Heart left ventricle (tissue), 16 donors: ENCODE measurements around the gene GRIA3. TPM values are rescaled to one million over a fixed set of nuclear protein-coding genes. Genes with fewer than 3 reads are reported as not detected.
A peak's percentile ranks its signal among the peaks of the same experiment; 100 is the strongest.

ENCODE experiments used
- ATAC-seq, 4 donors: fragments of 200-7000 bp; cut with Tn5 transposase; one replicate each; pipeline ENCODE4 v1.9.1; 2020 to 2022; ENCODE audit warnings: moderate library complexity in 4 of 4, mild to moderate bottlenecking in 3 of 4, moderate number of reproducible peaks in 1 of 4
- DNase-seq, 5 donors: peaks; one replicate each; pipeline ENCODE4 v3.0.0-alpha.2; 2020
- H3K27ac ChIP-seq, 12 donors: fragments of 200-600 bp; sonication (generic) in 4 of 12; one replicate each; pipeline versions ENCODE4 v1.5.0 to v1.8.0; 2016 to 2022; ENCODE audit warnings: mild to moderate bottlenecking in 2 of 12
- H3K27me3 ChIP-seq, 9 donors: fragments of 200-600 bp; sonication (generic) in 2 of 9; one replicate each; pipeline versions ENCODE4 v1.5.1 to v1.8.0; 2016 to 2022; ENCODE audit warnings: mild to moderate bottlenecking in 3 of 9
- H3K36me3 ChIP-seq, 9 donors: fragments of 200-600 bp; sonication (generic) in 2 of 9; one replicate each; pipeline versions ENCODE4 v1.5.0 to v1.8.0; 2018 to 2022; ENCODE audit warnings: mild to moderate bottlenecking in 2 of 9
- H3K4me1 ChIP-seq, 12 donors: fragments of 200-600 bp; sonication (generic) in 4 of 12; one replicate each; pipeline versions ENCODE4 v1.5.0 to v1.8.0; 2016 to 2022; ENCODE audit warnings: mild to moderate bottlenecking in 3 of 12
- H3K4me3 ChIP-seq, 12 donors: fragments of 200-600 bp; sonication (generic) in 4 of 12; one replicate each; pipeline versions ENCODE4 v1.5.0 to v1.8.0; 2017 to 2022; ENCODE audit warnings: mild to moderate bottlenecking in 9 of 12, moderate library complexity in 4 of 12
- H3K9me3 ChIP-seq, 12 donors: fragments of 200-600 bp; sonication (generic) in 4 of 12; one replicate each; pipeline versions ENCODE4 v1.5.0 to v1.8.0; 2016 to 2022; ENCODE audit warnings: mild to moderate bottlenecking in 1 of 12
- CTCF ChIP-seq, 12 donors: fragments of 200-600 bp; sonication (generic) in 4 of 12; IDR thresholded peaks; one replicate each; pipeline versions ENCODE4 v1.5.0 to v1.8.0; 2018 to 2022; ENCODE audit warnings: antibody characterized with exemption in 12 of 12, mild to moderate bottlenecking in 5 of 12
- POLR2A ChIP-seq, 2 donors: fragments of 450-650 bp; IDR thresholded peaks; one replicate each; pipeline ENCODE4 v1.6.1; 2017; ENCODE audit warnings: antibody characterized with exemption in 2 of 2, mild to moderate bottlenecking in 2 of 2, moderate library complexity in 2 of 2
- WGBS, 4 donors: extraction: QIAGEN DNeasy Blood & Tissue Kit in 2 of 4; methylation state at CpG; one replicate each; pipeline versions ENCODE4 v1.1.5 to v1.1.7; 2013 to 2018; 5-methylcytosine and 5-hydroxymethylcytosine counted together
- intact Hi-C, 10 donors: fragments of 100-400 bp; cut with DNase I; formaldehyde crosslinking; loops; one replicate each; pipeline versions ENCODE4 v1.11.1 to v1.14.2; 2022
- polyA plus RNA-seq, 2 donors: library from polyadenylated mRNA; stranded (reverse); fragments of 200-250 nt; gene quantifications; one replicate each; pipeline ENCODE4 v1.2.3, GENCODE V29; 2013
- total RNA-seq, 9 donors: library from RNA; depleted of rRNA in 2 of 9; stranded (reverse); fragments of >200 nt in 2 of 9; fragmentation: NEBNext Ultra II Directional in 3 of 9; extraction: Animal tissue kit (Norgen Biotek cat#: 25700) in 3 of 9; gene quantifications; one replicate each; pipeline versions ENCODE4 v1.1.0 to v1.2.4, GENCODE V29; 2016 to 2023
- donor health status: ischemic (EF 13 %, LVEDD 7.1; RV severe dilation, severe dysfunction).
- donor health status: healthy with polysubstance abuse.
- donor health status: DM: no; HTN: yes; CAD: no.
- donor health status: DM: no; HTN: no; CAD: no.
- donor health status: ischemic (EF 25% LVEDD 6.9; RV normal size, moderate dysfunction).
- donor health status: ischemic (EF 25% LVEDD 5.7; RV mildly dilated, moderate dysfunction).
- donor health status: healthy.
- donor health status: DM: yes; HTN: yes; CAD: no.
- donor health status: ischemic (EF 35%, LVEDD 5.7; RV mildly dilated, moderate dysfunction).
- donor health status: nonischemic (EF 11% LVEDD 7.7; RV severe dilation, severe dysfunction).
- donor health status: DM: yes; HTN: yes; CAD: no.
- donor health status: PGD.
- donor health status: ischemic (EF 29% LVEDD 5.4; RV normal size, mild dysfunction).
- donor health status: nonischemic (EF 23%, LVEDD 6.1; RV moderate dilation, normal function).

GRIA3 gene
- total and polyA plus RNA-seq, 11 donors = 0.07 to 12.9 (median 1.00) TPM

GRCh38 chrX:123481913-123482851 is 298.1 kb downstream of the GRIA3 start:
- 40 to 52% (median 43%) methylated on average over 11 of the region's 11 CpGs for WGBS, 4 donors
- H3K36me3 ChIP-seq = no peaks in the 10 kb centered on the region
- H3K4me3 ChIP-seq = peak overlapping the region in 1 of 12 donors; percentile 1
- no peaks in the 10 kb centered on the region for H3K27me3 ChIP-seq
- intact Hi-C loops = no loop called here
- ATAC-seq (peak; percentile 63 to 82 (median 80)), DNase-seq (no peak)
- no peak for TF ChIP-seq CTCF (IDR thresholded peaks at IDR 0.05)
- TF ChIP-seq POLR2A (IDR thresholded peaks at IDR 0.05) = no peak
- peak overlapping the region in 7 of 12 donors; percentile 14 to 71 (median 49) for H3K27ac ChIP-seq
- no peaks in the 10 kb centered on the region for H3K9me3 ChIP-seq
- peaks cover 0 to 7% (median 0%) of the 10 kb centered on the region in 12 donors for H3K4me1 ChIP-seq

GRCh38 chrX:123486297-123486696 is 302.2 kb downstream of the GRIA3 start:
- Histone ChIP-seq H3K27ac (peak overlapping the region in 1 of 12 donors; percentile 6), H3K27me3 (no peaks in the 10 kb centered on the region), H3K4me3 (no peak overlapping the region), H3K36me3 (no peaks in the 10 kb centered on the region), H3K9me3 (no peaks in the 10 kb centered on the region), H3K4me1 (peaks cover 0 to 7% (median 0%) of the 10 kb centered on the region in 12 donors)
- TF ChIP-seq CTCF (IDR thresholded peaks at IDR 0.05) = no peak
- no peak for TF ChIP-seq POLR2A (IDR thresholded peaks at IDR 0.05)
- intact Hi-C loops = no loop called here
- DNase-seq (no peak), ATAC-seq (no peak)
- 50 to 89% (median 78%) methylated on average over 2 of the region's 2 CpGs for WGBS, 4 donors

GRCh38 chrX:123487236-123487635 is 303.2 kb downstream of the GRIA3 start:
- intact Hi-C loops = no loop called here
- Histone ChIP-seq H3K4me1 (peaks cover 0 to 3% (median 0%) of the 10 kb centered on the region in 12 donors), H3K27me3 (no peaks in the 10 kb centered on the region), H3K9me3 (no peaks in the 10 kb centered on the region), H3K27ac (no peak overlapping the region), H3K4me3 (no peak overlapping the region), H3K36me3 (no peaks in the 10 kb centered on the region)
- ATAC-seq (no peak), DNase-seq (no peak)
- 69 to 88% (median 74%) methylated on average over 1 of the region's 1 CpG for WGBS, 4 donors
- TF ChIP-seq CTCF (IDR thresholded peaks at IDR 0.05) = no peak
- TF ChIP-seq POLR2A (IDR thresholded peaks at IDR 0.05) = no peak

GRCh38 chrX:123487669-123488068 is 303.6 kb downstream of the GRIA3 start:
- no peak overlapping the region for H3K4me3 ChIP-seq
- DNase-seq (no peak), ATAC-seq (no peak)
- no peaks in the 10 kb centered on the region for H3K9me3 ChIP-seq
- peaks cover 0 to 2% (median 0%) of the 10 kb centered on the region in 12 donors for H3K4me1 ChIP-seq
- intact Hi-C loops = no loop called here
- H3K27ac ChIP-seq = no peak overlapping the region
- WGBS, 4 donors = 58 to 85% (median 76%) methylated on average over 3 of the region's 3 CpGs
- no peak for TF ChIP-seq POLR2A (IDR thresholded peaks at IDR 0.05)
- no peak for TF ChIP-seq CTCF (IDR thresholded peaks at IDR 0.05)
- H3K27me3 ChIP-seq = no peaks in the 10 kb centered on the region
- H3K36me3 ChIP-seq = no peaks in the 10 kb centered on the region
